HFF-Myc (cell line): ENCODE measurements around the gene FBXL4.

ENCODE experiments used
- DNase-seq: peaks from one replicate; pipeline ENCODE4 v3.0.0-alpha.2; 2011; ENCODE audit warnings: low read depth; ENCODE audit errors: extremely low read depth
- H3K4me3 ChIP-seq: replicated peaks from 2 replicates; pipeline ENCODE4 v1.5.1; 2011; ENCODE audit warnings: low read depth, mild to moderate bottlenecking, control low read depth, low read length
- CTCF ChIP-seq: IDR thresholded peaks from 2 replicates; pipeline ENCODE4 v1.5.1; 2012; ENCODE audit warnings: mild to moderate bottlenecking, low read depth, low read length, control low read depth; ENCODE audit errors: missing control alignments

FBXL4 gene

DNA sequence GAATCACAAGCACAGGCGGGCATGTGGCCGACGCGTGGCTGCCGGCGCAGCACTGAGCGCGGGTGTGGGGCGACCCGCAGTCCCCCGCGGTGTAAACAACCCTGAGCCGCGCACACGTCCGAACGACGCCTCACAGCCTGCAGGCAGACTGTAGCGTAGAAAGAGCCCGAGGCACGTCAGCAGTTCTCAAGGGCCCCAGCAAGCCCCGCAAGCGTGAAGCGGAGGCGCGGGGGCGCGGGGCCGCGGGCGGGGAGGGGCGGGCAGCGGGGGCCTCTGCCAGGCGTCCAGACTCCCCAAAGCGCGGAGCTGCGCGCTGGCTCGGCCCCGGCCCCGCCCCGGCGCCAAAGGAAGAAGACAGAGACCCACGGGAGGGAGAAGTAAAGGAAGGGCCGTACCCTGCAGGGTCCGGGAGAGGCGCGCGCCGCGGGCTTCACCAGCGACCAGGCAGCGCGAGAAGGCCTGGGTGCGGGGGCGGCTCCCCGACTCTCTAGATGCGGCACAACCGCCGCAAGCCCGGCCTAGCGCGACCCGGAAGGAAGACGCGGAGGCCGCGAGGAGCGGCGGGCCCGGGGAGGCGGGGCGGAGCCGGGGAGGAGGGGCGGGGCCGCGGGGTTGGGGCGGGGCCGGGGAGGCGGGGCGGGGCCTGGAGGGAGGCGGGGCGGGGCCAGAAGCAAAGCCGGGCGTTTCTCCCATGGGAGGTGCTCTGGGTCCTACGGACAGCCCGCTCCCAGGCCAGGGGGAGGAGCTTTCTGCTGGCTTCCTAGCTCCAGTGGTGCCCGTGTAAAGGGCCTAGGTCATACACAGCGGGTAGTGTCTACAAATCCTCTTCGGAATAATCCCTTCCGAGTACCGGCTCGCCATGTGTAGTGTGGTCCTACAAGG is at the start of gene FBXL4:
Gene FBXL4, minus strand, starts transcription at position 536 of the 882 bp plus-strand sequence. CDS start 20,958 bp downstream, outside the sequence.
- peak within 1 kb of the TSS; percentile 94 for H3K4me3 ChIP-seq
- peak; percentile 51 for DNase-seq
- no peak for TF ChIP-seq CTCF

- no peak for DNase-seq
- H3K4me3 ChIP-seq, result no peak overlapping the region
- no peak for TF ChIP-seq CTCF
Observed at GRCh38 chr6:98995116-98995515, 47.4 kb upstream of the FBXL4 start.

DNA sequence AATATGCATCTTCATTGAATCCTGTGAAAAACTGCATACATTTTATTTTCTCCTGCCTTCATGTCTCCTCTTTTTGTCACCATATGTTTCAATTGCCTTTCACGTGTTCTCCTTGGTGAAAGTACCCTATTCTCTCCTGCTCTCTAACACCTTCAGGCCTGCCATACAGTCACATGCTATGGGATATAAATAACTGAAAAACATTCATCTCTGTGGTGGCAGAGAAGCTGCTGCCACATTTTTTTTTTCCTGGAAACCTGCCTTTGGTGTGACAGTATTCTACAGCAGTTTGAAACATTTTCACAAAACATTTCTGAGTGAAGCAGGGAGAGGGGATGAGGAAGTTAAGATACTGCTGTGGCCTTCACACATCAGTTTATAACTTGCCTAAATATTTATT is 44.8 kb upstream of the FBXL4 start:
- no peak for DNase-seq
- TF ChIP-seq CTCF, result no peak
- no peak overlapping the region for H3K4me3 ChIP-seq

DNA sequence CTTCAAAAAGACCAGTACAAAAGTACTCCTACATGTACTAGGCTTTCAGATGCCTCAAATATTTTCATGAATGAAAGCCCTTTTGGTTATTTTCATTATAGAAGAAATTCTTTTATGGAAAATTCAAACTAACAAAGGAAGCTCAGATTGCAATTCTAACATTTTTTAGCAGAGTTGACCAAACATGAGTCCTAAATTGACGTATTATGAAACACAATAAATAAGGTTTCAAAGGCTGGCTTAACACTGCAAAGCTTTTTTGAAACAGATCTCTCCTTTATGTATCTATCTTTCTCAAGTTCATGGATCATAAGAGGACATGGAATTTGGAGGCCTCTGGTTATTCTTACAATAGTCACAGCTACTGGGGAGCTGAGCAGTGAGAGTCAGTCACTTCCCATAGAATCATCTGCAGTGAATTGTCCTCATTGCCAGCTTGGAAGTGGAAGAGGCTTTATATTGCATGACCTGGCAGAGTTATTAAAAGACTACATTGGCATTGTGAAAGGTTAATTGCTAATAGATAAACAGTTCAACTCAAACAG is 38.4 kb upstream of the FBXL4 start:
- no peak overlapping the region for H3K4me3 ChIP-seq
- no peak for TF ChIP-seq CTCF
- DNase-seq, result no peak

DNA sequence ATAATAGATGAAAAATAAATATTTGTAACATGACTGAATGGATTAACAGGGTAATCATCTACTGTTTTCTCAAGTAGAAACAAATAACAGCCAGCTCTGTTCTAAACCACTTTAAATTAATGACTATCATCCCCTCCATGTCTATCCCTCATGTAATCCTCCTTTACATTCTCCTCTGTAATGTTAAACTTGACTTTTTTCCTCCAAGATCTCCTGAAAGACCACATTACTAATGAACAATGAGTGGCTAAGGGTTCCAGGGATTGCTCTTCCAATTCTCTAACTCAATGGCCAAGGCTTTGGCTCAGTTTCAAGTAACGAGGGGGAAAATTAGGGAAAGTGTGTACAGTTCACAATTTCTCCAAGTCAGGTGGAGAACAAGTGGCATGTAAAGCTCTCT is 37.6 kb upstream of the FBXL4 start:
- no peak for TF ChIP-seq CTCF
- DNase-seq, result no peak
- H3K4me3 ChIP-seq, result no peak overlapping the region

GRCh38 chr6:98984121-98984520 is 36.4 kb upstream of the FBXL4 start:
- no peak overlapping the region for H3K4me3 ChIP-seq
- DNase-seq, result no peak
- TF ChIP-seq CTCF, result no peak
